Stimulated activated CD4-positive, alpha-beta T cell treated with anti-CD3 and anti-CD28 coated beads, Interleukin-15, amount 100 ng/mL, for 1 hour (primary cell): ENCODE results near the gene SRRM3.
"Not testable (repeated sequence)": the region's sequence is repeated elsewhere in the genome, so short reads cannot be mapped to it uniquely, and the experiment has no call there.

Experiments
- DNase-seq, 2 donors: peaks; one replicate each; pipeline ENCODE4 v3.0.0-alpha.2; 2020; ENCODE audit warnings: low read depth in 1 of 2, low spot score in 1 of 2

The SRRM3 gene

GRCh38 chr7:76187272-76187671 is 14.4 kb upstream of the SRRM3 start:
- no peak for DNase-seq

- DNase-seq = no peak
These were observed 12.4 kb upstream of the SRRM3 start for GRCh38 chr7:76189276-76189675.

- DNase-seq = no peak
These were observed 9.9 kb upstream of the SRRM3 start for GRCh38 chr7:76191783-76192240.

- DNase-seq = no peak
These were observed 8.2 kb upstream of the SRRM3 start for GRCh38 chr7:76193466-76193865.

- DNase-seq = no peak
These were observed 7.8 kb upstream of the SRRM3 start for GRCh38 chr7:76193883-76194282.

- no peak for DNase-seq
These were observed 4.9 kb upstream of the SRRM3 start for GRCh38 chr7:76196786-76197185.

- DNase-seq = no peak
These were observed 3.5 kb upstream of the SRRM3 start for GRCh38 chr7:76198202-76198601.

GRCh38 chr7:76202666-76203030 is 952 bp downstream of the SRRM3 start:
- DNase-seq = no peak

GRCh38 chr7:76204147-76204546 is 2.5 kb downstream of the SRRM3 start:
- no peak for DNase-seq

- no peak for DNase-seq
These were observed 4.9 kb downstream of the SRRM3 start for GRCh38 chr7:76206633-76207032.

- no peak for DNase-seq
These were observed 7.6 kb downstream of the SRRM3 start for GRCh38 chr7:76209310-76209709.

GRCh38 chr7:76211216-76211615 is 9.5 kb downstream of the SRRM3 start:
- no peak for DNase-seq

- not testable (repeated sequence) for DNase-seq
These were observed 13.7 kb downstream of the SRRM3 start for GRCh38 chr7:76215349-76215748.

- no peak for DNase-seq
These were observed 14.8 kb downstream of the SRRM3 start for GRCh38 chr7:76216381-76217082.

- DNase-seq = no peak
These were observed 16.4 kb downstream of the SRRM3 start for GRCh38 chr7:76217942-76218566.

GRCh38 chr7:76220185-76221057 is 18.7 kb downstream of the SRRM3 start:
- no peak for DNase-seq

- no peak for DNase-seq
These were observed 20.6 kb downstream of the SRRM3 start for GRCh38 chr7:76222333-76222732.

- DNase-seq = no peak
These were observed 21.1 kb downstream of the SRRM3 start for GRCh38 chr7:76222839-76223238.

- no peak for DNase-seq
These were observed 21.7 kb downstream of the SRRM3 start for GRCh38 chr7:76223286-76223972.

- DNase-seq = no peak
These were observed 23.0 kb downstream of the SRRM3 start for GRCh38 chr7:76224695-76225094.

- no peak for DNase-seq
These were observed 23.7 kb downstream of the SRRM3 start for GRCh38 chr7:76225379-76225778.
